HG03025 (cell line): Measurements from ENCODE around the gene INTS11.

Experiments
- ATAC-seq: cut with Tn5 transposase; IDR thresholded peaks from one replicate; pipeline ENCODE4 v1.9.1; 2021; ENCODE audit warnings: mild to moderate bottlenecking, moderate library complexity; ENCODE audit not compliant: unreplicated experiment, low FRiP score

Gene INTS11

DNA sequence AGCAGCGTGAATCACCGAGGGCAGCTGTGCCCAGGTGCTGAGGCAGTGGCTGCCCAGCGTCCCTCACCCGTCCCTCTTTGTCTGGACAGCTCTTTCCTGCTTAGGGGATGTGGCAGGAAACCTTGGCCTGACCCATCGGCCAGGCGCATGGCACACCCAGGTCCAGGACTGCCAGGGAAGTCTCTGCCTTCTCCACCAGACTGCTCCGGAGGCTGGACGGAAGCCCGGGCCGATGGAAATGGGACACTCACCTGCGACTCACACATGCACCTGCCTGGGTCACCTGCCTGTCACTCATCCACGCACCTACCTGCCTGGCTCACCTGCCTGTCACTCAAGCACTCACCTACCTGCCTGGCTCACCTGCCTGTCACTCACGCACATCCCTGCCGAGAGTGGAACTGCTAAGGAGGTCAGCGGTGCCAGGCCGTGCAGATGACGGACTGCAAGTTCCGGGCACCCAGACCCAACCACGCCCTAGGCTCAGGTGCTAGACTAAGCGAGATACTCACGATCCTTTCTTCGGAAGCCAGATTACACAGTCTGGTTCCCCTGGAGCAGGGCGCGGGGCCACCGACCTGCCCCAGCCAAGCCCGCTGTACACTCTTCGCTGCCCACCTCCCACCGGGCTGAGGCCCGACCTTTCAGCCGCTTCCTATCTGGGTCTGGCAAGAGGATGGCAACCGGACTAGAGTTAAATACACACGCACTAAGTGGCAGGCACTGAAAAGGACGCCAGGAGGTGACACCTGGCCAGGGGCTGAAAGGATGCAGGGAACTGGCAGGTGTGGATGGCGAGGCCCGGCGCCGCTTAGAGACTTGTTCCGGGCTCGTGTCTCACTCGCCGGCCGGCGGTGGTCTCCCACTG lies 51.9 kb downstream of the INTS11 start:
- ATAC-seq, result no peak

DNA sequence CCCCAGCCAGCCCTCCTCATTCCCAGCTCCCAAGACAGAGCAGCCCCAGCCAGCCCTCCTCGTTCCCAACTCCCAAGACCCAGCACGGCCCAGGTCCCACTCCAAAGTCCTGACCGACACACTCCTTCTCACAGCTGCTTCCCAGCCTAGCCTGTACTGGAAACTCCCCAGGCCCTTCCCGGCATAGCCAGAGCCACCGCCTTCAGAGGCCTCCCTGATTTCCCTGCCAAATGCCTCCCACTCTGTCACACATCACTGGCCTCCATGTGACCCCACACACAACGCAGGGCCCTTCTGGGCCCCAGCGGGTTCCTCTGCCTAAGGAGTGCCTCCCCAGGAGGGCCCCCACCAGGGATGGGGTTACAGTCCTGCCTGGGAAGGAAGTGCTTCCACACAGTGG lies 53.6 kb downstream of the INTS11 start:
- no peak for ATAC-seq

DNA sequence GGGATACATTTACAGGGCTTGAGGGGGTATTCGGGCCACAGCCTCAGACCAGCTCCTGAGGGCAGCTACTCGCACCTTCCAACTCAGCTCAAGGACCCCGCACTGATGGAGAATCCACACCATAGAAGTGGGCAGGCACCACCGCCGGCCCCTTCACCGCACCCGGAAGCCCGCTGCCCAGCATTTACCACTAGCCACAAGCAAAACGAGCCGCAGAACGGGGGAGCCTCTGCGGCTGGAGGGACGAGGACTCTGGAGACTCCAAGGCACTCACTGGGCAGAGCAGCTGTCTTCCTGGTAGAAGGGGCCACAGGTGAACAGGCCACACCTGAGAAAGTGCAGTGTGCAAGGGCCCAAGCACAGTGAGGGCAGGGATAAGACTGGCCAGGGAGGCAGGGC lies 56.2 kb downstream of the INTS11 start:
- ATAC-seq, result no peak

DNA sequence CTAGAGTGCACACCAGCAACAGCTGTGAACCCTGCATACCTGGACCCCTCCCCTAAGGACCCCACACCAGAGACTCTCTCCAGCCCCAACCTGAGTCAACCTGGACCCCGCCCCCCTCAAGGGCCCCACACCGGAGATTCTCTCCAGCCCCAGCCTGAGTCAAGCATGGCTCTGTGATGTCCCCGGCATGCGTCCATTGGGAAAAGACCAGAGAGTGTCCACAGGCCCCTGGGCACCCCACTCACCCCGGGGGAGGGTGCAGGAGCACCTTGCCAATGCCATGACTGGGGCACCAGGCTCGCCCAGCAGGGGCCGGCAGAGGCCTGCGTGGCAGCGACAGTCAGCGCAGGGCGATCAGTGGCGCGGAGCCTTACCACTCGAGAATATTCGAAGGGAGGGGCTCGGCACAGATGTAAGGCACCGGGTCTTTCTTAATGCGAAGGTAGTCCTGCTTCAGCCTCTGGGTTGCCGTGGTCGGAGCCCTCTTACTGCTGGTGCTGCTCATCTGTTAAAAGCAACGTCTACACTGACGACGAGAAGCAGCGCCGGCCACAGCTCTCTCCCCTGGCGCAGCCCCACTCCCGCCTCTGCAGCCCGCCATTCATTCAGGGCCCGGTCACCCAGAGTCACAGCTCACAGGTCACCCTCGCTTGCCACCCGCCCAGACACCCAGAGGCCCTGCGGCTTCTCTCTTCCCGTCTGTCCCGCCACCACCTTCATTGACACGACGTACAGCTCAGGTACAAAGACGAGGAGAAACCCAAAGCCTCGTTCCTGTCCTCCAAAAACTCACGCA lies 56.8 kb downstream of the INTS11 start:
- no peak for ATAC-seq

DNA sequence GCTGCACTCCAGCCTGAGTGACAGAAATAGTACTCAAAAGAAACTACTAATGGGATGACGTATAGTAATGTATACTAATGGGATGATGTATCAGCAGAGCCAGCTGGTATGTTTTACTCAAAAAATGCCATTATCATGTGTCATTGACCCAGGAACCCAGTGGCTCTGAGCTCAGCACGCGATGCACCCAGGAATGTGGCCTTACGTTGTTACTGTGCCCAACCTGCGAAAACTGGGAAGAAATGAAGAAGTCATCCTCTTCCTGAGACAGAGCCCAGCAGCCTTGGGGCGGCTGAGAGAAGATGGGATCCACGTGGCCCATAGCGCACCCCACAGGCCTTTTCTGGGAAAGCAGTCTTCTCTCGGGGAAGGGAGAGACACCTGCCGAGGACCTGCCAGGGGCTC lies 59.6 kb downstream of the INTS11 start:
- ATAC-seq, result no peak

DNA sequence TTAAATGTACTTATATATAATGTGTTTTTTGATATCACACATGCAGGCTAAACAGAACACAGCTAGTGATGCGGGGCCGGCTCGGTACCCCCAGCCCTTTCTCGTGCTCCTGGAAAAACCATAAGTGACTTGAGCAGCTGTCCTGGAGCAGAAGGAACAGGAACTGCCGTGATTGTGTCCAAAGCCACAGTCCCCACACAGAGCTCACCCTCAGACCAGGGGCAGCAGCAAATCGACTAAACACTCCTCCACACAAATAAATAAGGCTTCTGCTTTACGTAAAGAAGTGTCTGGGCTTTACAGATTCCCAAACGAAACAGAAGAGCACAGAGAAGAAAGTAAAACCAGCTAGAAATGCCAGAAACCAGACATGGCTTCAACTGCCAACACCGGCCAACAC lies 60.4 kb downstream of the INTS11 start:
- no peak for ATAC-seq

DNA sequence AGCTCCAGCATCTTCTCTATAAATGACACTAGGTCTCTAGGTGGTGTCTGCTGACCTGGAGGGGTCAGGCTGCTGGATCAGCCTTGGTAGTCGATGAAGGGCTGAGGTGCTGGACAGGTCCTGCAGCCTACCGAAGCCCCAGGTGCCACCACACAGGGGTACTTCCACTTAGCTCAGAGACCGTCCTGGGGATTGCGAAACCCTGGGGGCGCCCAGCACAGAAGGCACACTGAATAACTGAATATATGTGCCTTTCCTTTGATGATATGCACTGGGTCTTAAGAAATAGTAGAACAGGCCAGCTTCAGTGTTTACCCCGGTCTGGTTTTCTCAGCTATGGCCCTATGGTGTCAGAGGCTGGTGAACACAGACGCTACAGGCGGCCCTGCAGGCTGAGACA lies 61.7 kb downstream of the INTS11 start:
- no peak for ATAC-seq

DNA sequence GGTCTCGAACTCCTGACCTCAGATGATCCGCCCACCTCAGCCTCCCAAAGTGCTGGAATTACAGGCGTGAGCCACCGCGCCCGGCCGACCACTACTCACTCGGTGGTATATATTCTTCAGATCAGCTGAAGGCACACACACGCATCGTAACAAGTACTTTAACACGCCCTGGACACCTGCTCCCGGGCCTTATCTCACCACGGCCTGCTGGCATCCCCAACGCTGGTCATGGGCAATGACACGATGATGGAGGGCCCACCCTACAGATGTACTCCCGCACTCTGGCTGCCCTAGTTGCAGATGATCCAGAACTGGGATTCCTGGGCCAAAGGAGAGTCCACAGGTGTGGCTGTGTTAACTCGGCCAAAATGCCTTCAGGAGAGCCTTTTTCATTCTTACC lies 62.4 kb downstream of the INTS11 start:
- ATAC-seq, result no peak
